HepG2 (cell line): ENCODE measurements around the gene RUVBL2. TPM values are rescaled to one million over a fixed set of nuclear protein-coding genes. Genes with fewer than 3 reads are reported as not detected.
A peak's percentile ranks its signal among the peaks of the same experiment; 100 is the strongest.

Experiments
- AHR ChIP-seq: IDR thresholded peaks from 2 replicates; pipeline ENCODE4 v1.6.1; 2018; ENCODE audit warnings: missing genetic modification reagents, missing compliant biosample characterization
- BHLHE40 ChIP-seq: IDR thresholded peaks from 2 replicates; pipeline ENCODE4 v1.6.1; 2011; ENCODE audit warnings: low read length, improper control_type of control experiment
- GATAD2A ChIP-seq: IDR thresholded peaks from 2 replicates; pipeline ENCODE4 v1.6.1; 2016
- KLF12 ChIP-seq: sonication (generic); formaldehyde crosslinking; IDR thresholded peaks from 2 replicates; pipeline ENCODE4 v1.4.0; 2020; ENCODE audit warnings: missing genetic modification reagents, borderline replicate concordance
- NFYB ChIP-seq: sonication (generic); formaldehyde crosslinking; IDR thresholded peaks from 2 replicates; pipeline ENCODE4 v1.4.0; 2020; ENCODE audit warnings: missing genetic modification reagents
- PAX8 ChIP-seq: sonication (generic); formaldehyde crosslinking; IDR thresholded peaks from 2 replicates; pipeline ENCODE4 v1.8.0; 2022; ENCODE audit warnings: mild to moderate bottlenecking, missing genetic modification reagents, borderline replicate concordance
- STAG1 ChIP-seq: sonication (generic); formaldehyde crosslinking; IDR thresholded peaks from 2 replicates; pipeline ENCODE4 v1.4.0; 2020; ENCODE audit warnings: missing genetic modification reagents
- TAF1 ChIP-seq: sonication (generic); formaldehyde crosslinking; IDR thresholded peaks from 2 replicates; pipeline ENCODE4 v1.4.0; 2020; ENCODE audit warnings: missing genetic modification reagents
- ZFYVE20 ChIP-seq: sonication (generic); formaldehyde crosslinking; IDR thresholded peaks from 2 replicates; pipeline ENCODE4 v1.8.0; 2023; ENCODE audit warnings: low read depth, mild to moderate bottlenecking, moderate library complexity, missing genetic modification reagents, borderline replicate concordance
- ZKSCAN5 ChIP-seq: sonication (generic); formaldehyde crosslinking; IDR thresholded peaks from 2 replicates; pipeline ENCODE4 v1.5.1; 2020; ENCODE audit warnings: mild to moderate bottlenecking, missing genetic modification reagents
- ZNF264 ChIP-seq: sonication (generic); formaldehyde crosslinking; IDR thresholded peaks from 2 replicates; pipeline ENCODE4 v1.4.0; 2020; ENCODE audit warnings: missing genetic modification reagents
- ZNF367 ChIP-seq: sonication (generic); formaldehyde crosslinking; IDR thresholded peaks from 2 replicates; pipeline ENCODE4 v1.4.0; 2020; ENCODE audit warnings: missing genetic modification reagents, borderline replicate concordance
- ZNF562 ChIP-seq: sonication (generic); formaldehyde crosslinking; IDR thresholded peaks from 2 replicates; pipeline ENCODE4 v1.8.0; 2022; ENCODE audit warnings: missing genetic modification reagents, borderline replicate concordance
- ZNF737 ChIP-seq: sonication (generic); formaldehyde crosslinking; IDR thresholded peaks from 2 replicates; pipeline ENCODE4 v1.5.0; 2020; ENCODE audit warnings: missing genetic modification reagents, mild to moderate bottlenecking, borderline replicate concordance
- ZNF772 ChIP-seq: sonication (generic); formaldehyde crosslinking; IDR thresholded peaks from 2 replicates; pipeline ENCODE4 v1.5.0; 2020; ENCODE audit warnings: mild to moderate bottlenecking, missing genetic modification reagents
- polyA plus RNA-seq, 8 experiments: library from polyadenylated mRNA; depleted of rRNA in 3 of 8; stranded (reverse) in 7 of 8; unstranded in 1 of 8; fragments of >200 nt; fragmentation: Illumina TruSeq in 4 of 8; extraction: Trizol in 4 of 8; gene quantifications; 2 replicates each; pipeline versions ENCODE4 v1.2.1 to v1.2.3, GENCODE V29; 2011 to 2016; ENCODE audit warnings: low read depth in 4 of 8, missing spikeins in 1 of 8, mixed read lengths in 1 of 8; ENCODE audit not compliant: insufficient read depth in 1 of 8
- total RNA-seq, 5 experiments: library from RNA; depleted of rRNA; stranded (reverse); fragments of >200 nt; fragmentation: Illumina TruSeq; extraction: Trizol; gene quantifications; 2 replicates each; pipeline ENCODE4 v1.2.3, GENCODE V29; 2016; ENCODE audit warnings: low read depth in 1 of 5
- TF ChIP-seq, protein P1 (sequence below), 2 experiments: sonication (generic) in 1 of 2; formaldehyde crosslinking in 1 of 2; IDR thresholded peaks; 2 replicates each; pipeline versions ENCODE4 v1.6.1 to v1.9.0; 2014 to 2022; ENCODE audit warnings: antibody characterized with exemption in 1 of 2, borderline replicate concordance in 1 of 2, inconsistent platforms in 1 of 2, low read depth in 1 of 2, missing genetic modification reagents in 1 of 2
- TF ChIP-seq, protein P2 (sequence below): sonication (generic); formaldehyde crosslinking; IDR thresholded peaks from 2 replicates; pipeline ENCODE4 v1.4.0; 2020; ENCODE audit warnings: missing genetic modification reagents, borderline replicate concordance
- TF ChIP-seq, protein P3 (sequence below): sonication (generic); formaldehyde crosslinking; conservative IDR thresholded peaks from 2 replicates; pipeline ENCODE4 v1.8.0; 2022; ENCODE audit warnings: low read depth, missing genetic modification reagents

The RUVBL2 gene
- total and polyA plus RNA-seq, 2 of the 13 experiments (the other 11 are each of a cell fraction or from before 2014, with no cell fraction given): 120 to 122 TPM

DNA sequence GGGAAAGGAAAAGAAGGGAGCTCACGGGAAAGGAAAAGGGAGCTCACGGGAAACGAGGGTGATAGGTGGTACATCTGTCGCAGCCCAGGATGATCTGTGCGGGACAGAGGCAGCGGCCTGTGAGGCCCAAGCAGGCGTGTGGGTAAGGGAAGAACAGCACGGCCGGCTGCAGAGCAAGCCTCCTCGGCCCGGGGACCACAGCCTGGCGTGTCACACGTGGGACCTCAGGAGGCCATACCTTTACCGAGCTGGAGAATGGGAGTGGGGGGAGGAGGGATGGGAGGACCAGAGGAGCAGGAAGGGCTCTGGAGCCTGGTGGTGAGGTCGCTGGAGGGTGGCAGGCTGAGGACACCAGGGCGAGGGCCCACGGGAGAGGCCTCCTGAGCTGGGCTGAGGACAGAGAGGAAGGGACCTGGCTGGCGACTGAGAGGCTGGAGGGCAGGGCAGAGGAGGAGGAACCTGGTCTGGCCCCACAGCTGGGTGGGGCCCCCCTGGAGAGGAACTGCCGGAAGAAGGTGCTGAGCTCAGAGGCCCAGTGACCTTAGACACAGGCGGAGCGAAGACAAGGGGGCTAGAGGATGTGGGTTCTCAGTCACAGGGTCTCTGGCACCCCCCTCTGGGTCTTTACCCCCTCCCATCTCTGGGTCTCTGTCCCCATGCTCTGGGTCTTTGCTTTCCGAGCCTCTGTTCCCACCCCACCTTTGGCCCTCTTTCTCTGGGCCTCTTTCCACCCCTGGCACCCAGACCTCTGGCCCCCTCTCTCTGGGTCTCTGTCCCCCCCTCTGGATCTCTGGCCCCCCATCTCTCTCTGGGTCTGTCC lies 31.4 kb upstream of the RUVBL2 start (continued):
- TF ChIP-seq ZKSCAN5 (CRISPR knock-in tag) (peak; percentile 78), ZNF562 (CRISPR knock-in tag) (no peak), AHR (CRISPR knock-in tag) (peak; percentile 70), NFYB (CRISPR knock-in tag) (peak; percentile 26; the same call in 1 of the 2 replicates), PAX8 (CRISPR knock-in tag) (no peak), ZNF367 (CRISPR knock-in tag) (no peak), GATAD2A (peak; percentile 69), ZFYVE20 (CRISPR knock-in tag) (no peak), KLF12 (CRISPR knock-in tag) (peak; percentile 80; the same call in 1 of the 2 replicates), ZNF737 (CRISPR knock-in tag) (no peak), BHLHE40 (no peak), ZNF772 (CRISPR knock-in tag) (peak; percentile 96), TAF1 (CRISPR knock-in tag) (peak; percentile 88), STAG1 (CRISPR knock-in tag) (no peak), ZNF264 (CRISPR knock-in tag) (no peak)
- TF ChIP-seq, protein P1, sequence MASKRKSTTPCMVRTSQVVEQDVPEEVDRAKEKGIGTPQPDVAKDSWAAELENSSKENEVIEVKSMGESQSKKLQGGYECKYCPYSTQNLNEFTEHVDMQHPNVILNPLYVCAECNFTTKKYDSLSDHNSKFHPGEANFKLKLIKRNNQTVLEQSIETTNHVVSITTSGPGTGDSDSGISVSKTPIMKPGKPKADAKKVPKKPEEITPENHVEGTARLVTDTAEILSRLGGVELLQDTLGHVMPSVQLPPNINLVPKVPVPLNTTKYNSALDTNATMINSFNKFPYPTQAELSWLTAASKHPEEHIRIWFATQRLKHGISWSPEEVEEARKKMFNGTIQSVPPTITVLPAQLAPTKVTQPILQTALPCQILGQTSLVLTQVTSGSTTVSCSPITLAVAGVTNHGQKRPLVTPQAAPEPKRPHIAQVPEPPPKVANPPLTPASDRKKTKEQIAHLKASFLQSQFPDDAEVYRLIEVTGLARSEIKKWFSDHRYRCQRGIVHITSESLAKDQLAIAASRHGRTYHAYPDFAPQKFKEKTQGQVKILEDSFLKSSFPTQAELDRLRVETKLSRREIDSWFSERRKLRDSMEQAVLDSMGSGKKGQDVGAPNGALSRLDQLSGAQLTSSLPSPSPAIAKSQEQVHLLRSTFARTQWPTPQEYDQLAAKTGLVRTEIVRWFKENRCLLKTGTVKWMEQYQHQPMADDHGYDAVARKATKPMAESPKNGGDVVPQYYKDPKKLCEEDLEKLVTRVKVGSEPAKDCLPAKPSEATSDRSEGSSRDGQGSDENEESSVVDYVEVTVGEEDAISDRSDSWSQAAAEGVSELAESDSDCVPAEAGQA (IDR thresholded peaks at IDR 0.05; ENCODE audit: low read depth): 0 out of 2 replicates have a peak, but pooled peaks have one; percentile 29
- TF ChIP-seq, protein P1 (CRISPR knock-in tag; IDR thresholded peaks at IDR 0.05; ENCODE audit: borderline replicate concordance): no peak
- TF ChIP-seq, protein P2, sequence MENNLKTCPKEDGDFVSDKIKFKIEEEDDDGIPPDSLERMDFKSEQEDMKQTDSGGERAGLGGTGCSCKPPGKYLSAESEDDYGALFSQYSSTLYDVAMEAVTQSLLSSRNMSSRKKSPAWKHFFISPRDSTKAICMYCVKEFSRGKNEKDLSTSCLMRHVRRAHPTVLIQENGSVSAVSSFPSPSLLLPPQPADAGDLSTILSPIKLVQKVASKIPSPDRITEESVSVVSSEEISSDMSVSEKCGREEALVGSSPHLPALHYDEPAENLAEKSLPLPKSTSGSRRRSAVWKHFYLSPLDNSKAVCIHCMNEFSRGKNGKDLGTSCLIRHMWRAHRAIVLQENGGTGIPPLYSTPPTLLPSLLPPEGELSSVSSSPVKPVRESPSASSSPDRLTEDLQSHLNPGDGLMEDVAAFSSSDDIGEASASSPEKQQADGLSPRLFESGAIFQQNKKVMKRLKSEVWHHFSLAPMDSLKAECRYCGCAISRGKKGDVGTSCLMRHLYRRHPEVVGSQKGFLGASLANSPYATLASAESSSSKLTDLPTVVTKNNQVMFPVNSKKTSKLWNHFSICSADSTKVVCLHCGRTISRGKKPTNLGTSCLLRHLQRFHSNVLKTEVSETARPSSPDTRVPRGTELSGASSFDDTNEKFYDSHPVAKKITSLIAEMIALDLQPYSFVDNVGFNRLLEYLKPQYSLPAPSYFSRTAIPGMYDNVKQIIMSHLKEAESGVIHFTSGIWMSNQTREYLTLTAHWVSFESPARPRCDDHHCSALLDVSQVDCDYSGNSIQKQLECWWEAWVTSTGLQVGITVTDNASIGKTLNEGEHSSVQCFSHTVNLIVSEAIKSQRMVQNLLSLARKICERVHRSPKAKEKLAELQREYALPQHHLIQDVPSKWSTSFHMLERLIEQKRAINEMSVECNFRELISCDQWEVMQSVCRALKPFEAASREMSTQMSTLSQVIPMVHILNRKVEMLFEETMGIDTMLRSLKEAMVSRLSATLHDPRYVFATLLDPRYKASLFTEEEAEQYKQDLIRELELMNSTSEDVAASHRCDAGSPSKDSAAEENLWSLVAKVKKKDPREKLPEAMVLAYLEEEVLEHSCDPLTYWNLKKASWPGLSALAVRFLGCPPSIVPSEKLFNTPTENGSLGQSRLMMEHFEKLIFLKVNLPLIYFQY (CRISPR knock-in tag): peak; percentile 90
- TF ChIP-seq, protein P3, sequence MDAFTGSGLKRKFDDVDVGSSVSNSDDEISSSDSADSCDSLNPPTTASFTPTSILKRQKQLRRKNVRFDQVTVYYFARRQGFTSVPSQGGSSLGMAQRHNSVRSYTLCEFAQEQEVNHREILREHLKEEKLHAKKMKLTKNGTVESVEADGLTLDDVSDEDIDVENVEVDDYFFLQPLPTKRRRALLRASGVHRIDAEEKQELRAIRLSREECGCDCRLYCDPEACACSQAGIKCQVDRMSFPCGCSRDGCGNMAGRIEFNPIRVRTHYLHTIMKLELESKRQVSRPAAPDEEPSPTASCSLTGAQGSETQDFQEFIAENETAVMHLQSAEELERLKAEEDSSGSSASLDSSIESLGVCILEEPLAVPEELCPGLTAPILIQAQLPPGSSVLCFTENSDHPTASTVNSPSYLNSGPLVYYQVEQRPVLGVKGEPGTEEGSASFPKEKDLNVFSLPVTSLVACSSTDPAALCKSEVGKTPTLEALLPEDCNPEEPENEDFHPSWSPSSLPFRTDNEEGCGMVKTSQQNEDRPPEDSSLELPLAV (CRISPR knock-in tag): no peak
